GM18867 (cell line): Measurements from ENCODE around the gene LIMS2.

Experiments used
- ATAC-seq: cut with Tn5 transposase; IDR thresholded peaks from one replicate; pipeline ENCODE4 v1.9.1; 2021; ENCODE audit warnings: mild to moderate bottlenecking, moderate library complexity; ENCODE audit not compliant: unreplicated experiment

LIMS2 gene

GRCh38 chr2:127701193-127701650 lies 25.9 kb upstream of the LIMS2 start, which contains the start of gene SFT2D3:
Gene SFT2D3, plus strand, starts transcription at chr2:127701497. Its CDS starts 32 bp downstream, at chr2:127701529.
- ATAC-seq, result peak; percentile 65

- peak; percentile 64 for ATAC-seq
Measured at GRCh38 chr2:127700527-127701192, 25.3 kb upstream of the LIMS2 start.

- no peak for ATAC-seq
Measured at GRCh38 chr2:127698553-127699355, 23.4 kb upstream of the LIMS2 start.

- no peak for ATAC-seq
Measured at GRCh38 chr2:127697482-127698180, 22.3 kb upstream of the LIMS2 start.

- no peak for ATAC-seq
Measured at GRCh38 chr2:127695491-127696472, 20.5 kb upstream of the LIMS2 start.

GRCh38 chr2:127694986-127695385 lies 19.7 kb upstream of the LIMS2 start:
- no peak for ATAC-seq

- no peak for ATAC-seq
Measured at GRCh38 chr2:127690696-127691095, 15.4 kb upstream of the LIMS2 start.

- no peak for ATAC-seq
Measured at GRCh38 chr2:127688405-127688804, 13.1 kb upstream of the LIMS2 start.

- no peak for ATAC-seq
Measured at GRCh38 chr2:127685410-127686080, 10.2 kb upstream of the LIMS2 start.

GRCh38 chr2:127683757-127684156 lies 8.4 kb upstream of the LIMS2 start:
- ATAC-seq, result no peak

- ATAC-seq, result no peak
Measured at GRCh38 chr2:127683056-127683455, 7.7 kb upstream of the LIMS2 start.

GRCh38 chr2:127681976-127682857 lies 6.9 kb upstream of the LIMS2 start:
- no peak for ATAC-seq

- no peak for ATAC-seq
Measured at GRCh38 chr2:127681288-127681804, 6.0 kb upstream of the LIMS2 start.

GRCh38 chr2:127680706-127681287 lies 5.5 kb upstream of the LIMS2 start:
- ATAC-seq, result no peak

- ATAC-seq, result no peak
Measured at GRCh38 chr2:127679680-127680361, 4.5 kb upstream of the LIMS2 start.

GRCh38 chr2:127678991-127679390 lies 3.7 kb upstream of the LIMS2 start:
- ATAC-seq, result no peak

GRCh38 chr2:127678531-127678930 lies 3.2 kb upstream of the LIMS2 start:
- no peak for ATAC-seq

GRCh38 chr2:127676906-127677305 lies 1.6 kb upstream of the LIMS2 start:
- no peak for ATAC-seq
